HL-60 (cell line): Measurements from ENCODE around the gene OR10P1.
"Not testable (repeated sequence)": the region's sequence is repeated elsewhere in the genome, so short reads cannot be mapped to it uniquely, and the experiment has no call there.

Source experiments
- DNase-seq, 2 experiments: peaks; one replicate each; pipeline ENCODE4 v3.0.0-alpha.2; 2010 to 2020; ENCODE audit warnings: low read depth in 1 of 2, low spot score in 1 of 2
- H3K27ac ChIP-seq: fragments of 250-450 bp; sonication (Bioruptor Pico); replicated peaks from 2 replicates; pipeline ENCODE4 v1.5.1; 2020; ENCODE audit warnings: mild to moderate bottlenecking, moderate library complexity
- H3K27me3 ChIP-seq: fragments of 250-450 bp; sonication (Bioruptor Pico); 2 replicates; pipeline ENCODE4 v1.5.1; 2021; ENCODE audit warnings: mild to moderate bottlenecking, moderate library complexity; ENCODE audit not compliant: insufficient read depth, poor library complexity, severe bottlenecking
- H3K4me3 ChIP-seq: replicated peaks from 2 replicates; pipeline ENCODE4 v1.5.1; 2011; ENCODE audit warnings: mild to moderate bottlenecking, control low read depth, low read length; ENCODE audit not compliant: insufficient read depth
- GABPA ChIP-seq: IDR thresholded peaks from 2 replicates; pipeline ENCODE4 v1.6.1; 2012; ENCODE audit warnings: low read depth
- POLR2AphosphoS5 ChIP-seq: IDR thresholded peaks from 2 replicates; pipeline ENCODE4 v1.6.1; 2012; ENCODE audit warnings: low read depth
- SPI1 ChIP-seq: IDR thresholded peaks from 2 replicates; pipeline ENCODE4 v1.6.1; 2012; ENCODE audit warnings: low read depth, mild to moderate bottlenecking, borderline replicate concordance
- TF ChIP-seq, protein P1 (sequence below): IDR thresholded peaks from 2 replicates; pipeline ENCODE4 v1.6.1; 2012; ENCODE audit warnings: low read depth; ENCODE audit not compliant: insufficient replicate concordance
- TF ChIP-seq, protein P2 (sequence below): IDR thresholded peaks from one replicate; pipeline ENCODE4 v1.5.1; 2011; ENCODE audit warnings: low read length, control low read depth, inconsistent platforms; ENCODE audit not compliant: insufficient read depth

Gene OR10P1

DNA sequence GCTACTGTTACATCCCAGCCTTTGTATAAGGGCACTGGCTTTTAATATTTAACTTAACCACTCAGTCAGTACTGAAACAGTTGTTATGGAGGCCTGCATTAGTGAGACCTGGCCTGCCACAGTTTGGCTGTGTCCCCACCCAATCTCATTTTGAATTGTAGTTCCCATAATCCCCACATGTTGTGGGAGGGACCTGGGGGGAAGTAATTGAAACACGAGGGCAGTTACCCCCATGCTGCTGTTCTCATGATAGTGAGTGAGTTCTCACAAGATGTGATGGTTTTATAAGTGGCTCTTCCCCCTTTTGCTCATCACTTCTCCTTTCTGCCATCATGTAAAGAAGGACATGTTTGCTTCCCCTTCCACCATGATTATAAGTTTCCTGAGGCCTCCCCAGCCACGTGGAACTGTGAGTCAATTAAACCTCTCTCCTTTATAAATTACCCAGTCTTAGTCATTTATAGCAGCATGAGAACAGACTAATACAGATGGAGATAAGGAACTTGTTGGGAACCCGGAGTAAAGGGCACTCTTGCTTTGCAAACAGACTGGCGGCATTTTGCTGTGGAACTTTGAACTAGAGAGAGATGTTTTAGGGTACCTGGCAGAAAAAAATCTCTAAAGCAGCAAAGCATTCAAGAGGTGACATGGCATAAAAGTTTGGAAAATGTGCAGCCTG lies 14.1 kb downstream of the OR10P1 start:
- not testable (repeated sequence) for H3K4me3 ChIP-seq, H3K27me3 ChIP-seq
- peak overlapping the region; percentile 69 for H3K27ac ChIP-seq
- TF ChIP-seq SPI1: peak; percentile 96
- DNase-seq: peak; percentile 58 to 71

DNA sequence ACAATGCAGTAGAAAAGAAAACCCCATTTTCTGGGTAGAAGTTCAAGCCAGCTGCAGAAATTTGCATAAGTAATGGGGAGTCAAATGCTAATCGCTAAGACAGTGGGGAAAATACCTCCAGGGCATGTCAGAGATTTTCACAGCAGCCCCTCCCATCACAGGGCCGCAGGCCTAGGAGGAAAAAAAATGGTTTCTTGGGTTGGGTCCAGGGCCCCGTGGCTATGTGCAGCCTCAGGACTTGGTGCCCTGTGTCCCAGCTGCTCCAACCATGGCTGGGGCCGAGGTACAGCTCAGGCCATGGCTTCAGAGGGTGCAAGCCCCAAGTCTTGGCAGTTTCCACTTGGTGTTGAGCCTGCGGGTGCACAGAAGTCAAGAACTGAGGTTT lies 14.6 kb downstream of the OR10P1 start:
- DNase-seq: no peak
- H3K27ac ChIP-seq: peak overlapping the region; percentile 69
- H3K27me3 ChIP-seq: no peaks in the 10 kb centered on the region
- no peak overlapping the region for H3K4me3 ChIP-seq
- TF ChIP-seq POLR2AphosphoS5 (no peak), GABPA (no peak)
- TF ChIP-seq, protein P1, sequence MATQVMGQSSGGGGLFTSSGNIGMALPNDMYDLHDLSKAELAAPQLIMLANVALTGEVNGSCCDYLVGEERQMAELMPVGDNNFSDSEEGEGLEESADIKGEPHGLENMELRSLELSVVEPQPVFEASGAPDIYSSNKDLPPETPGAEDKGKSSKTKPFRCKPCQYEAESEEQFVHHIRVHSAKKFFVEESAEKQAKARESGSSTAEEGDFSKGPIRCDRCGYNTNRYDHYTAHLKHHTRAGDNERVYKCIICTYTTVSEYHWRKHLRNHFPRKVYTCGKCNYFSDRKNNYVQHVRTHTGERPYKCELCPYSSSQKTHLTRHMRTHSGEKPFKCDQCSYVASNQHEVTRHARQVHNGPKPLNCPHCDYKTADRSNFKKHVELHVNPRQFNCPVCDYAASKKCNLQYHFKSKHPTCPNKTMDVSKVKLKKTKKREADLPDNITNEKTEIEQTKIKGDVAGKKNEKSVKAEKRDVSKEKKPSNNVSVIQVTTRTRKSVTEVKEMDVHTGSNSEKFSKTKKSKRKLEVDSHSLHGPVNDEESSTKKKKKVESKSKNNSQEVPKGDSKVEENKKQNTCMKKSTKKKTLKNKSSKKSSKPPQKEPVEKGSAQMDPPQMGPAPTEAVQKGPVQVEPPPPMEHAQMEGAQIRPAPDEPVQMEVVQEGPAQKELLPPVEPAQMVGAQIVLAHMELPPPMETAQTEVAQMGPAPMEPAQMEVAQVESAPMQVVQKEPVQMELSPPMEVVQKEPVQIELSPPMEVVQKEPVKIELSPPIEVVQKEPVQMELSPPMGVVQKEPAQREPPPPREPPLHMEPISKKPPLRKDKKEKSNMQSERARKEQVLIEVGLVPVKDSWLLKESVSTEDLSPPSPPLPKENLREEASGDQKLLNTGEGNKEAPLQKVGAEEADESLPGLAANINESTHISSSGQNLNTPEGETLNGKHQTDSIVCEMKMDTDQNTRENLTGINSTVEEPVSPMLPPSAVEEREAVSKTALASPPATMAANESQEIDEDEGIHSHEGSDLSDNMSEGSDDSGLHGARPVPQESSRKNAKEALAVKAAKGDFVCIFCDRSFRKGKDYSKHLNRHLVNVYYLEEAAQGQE: no peak
- TF ChIP-seq, protein P2, sequence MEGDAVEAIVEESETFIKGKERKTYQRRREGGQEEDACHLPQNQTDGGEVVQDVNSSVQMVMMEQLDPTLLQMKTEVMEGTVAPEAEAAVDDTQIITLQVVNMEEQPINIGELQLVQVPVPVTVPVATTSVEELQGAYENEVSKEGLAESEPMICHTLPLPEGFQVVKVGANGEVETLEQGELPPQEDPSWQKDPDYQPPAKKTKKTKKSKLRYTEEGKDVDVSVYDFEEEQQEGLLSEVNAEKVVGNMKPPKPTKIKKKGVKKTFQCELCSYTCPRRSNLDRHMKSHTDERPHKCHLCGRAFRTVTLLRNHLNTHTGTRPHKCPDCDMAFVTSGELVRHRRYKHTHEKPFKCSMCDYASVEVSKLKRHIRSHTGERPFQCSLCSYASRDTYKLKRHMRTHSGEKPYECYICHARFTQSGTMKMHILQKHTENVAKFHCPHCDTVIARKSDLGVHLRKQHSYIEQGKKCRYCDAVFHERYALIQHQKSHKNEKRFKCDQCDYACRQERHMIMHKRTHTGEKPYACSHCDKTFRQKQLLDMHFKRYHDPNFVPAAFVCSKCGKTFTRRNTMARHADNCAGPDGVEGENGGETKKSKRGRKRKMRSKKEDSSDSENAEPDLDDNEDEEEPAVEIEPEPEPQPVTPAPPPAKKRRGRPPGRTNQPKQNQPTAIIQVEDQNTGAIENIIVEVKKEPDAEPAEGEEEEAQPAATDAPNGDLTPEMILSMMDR: no peak

DNA sequence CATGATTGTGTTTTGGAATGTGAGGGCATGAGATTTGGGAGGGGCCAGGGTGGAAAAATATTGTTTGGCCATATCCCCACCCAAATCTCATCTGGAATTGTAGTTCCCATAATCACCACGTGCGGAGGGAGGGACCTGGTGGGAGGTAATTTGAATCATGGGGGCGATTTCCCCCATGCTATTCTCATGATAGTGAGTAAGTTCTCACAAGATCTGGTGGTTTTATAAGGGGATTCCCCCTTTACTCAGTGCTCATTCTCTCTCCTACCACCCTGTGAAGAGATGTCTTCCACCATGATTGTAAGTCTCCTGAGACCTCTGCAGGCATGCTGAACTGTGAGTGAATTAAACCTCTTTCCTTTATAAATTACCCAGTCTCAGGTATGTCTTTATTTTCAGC lies 15.7 kb downstream of the OR10P1 start:
- Histone ChIP-seq H3K27ac (no peak overlapping the region), H3K4me3 (no peak overlapping the region), H3K27me3 (no peaks in the 10 kb centered on the region)
- DNase-seq: no peak
- TF ChIP-seq, protein P2: no peak
- no peak for TF ChIP-seq GABPA
- no peak for TF ChIP-seq SPI1
- TF ChIP-seq POLR2AphosphoS5: no peak
- TF ChIP-seq, protein P1: no peak

DNA sequence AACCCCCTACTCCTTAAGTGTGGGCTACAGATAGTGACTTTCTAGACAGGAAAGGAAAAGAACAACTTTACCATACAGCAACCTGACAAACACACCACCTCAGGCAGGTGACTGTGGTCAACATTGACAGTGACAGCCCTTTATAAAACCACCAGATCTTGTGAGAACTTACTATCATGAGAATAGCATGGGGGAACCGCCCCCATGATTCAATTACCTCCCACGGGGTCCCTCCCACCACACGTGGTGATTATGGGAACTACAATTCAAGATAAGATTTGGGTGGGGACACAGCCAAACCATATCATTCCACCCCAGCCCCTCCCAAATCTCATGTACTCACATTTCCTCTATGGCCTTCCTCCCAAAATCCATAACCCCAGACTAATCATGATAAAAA lies 16.3 kb downstream of the OR10P1 start:
- TF ChIP-seq, protein P1: no peak
- TF ChIP-seq, protein P2: no peak
- TF ChIP-seq SPI1 (no peak), GABPA (no peak), POLR2AphosphoS5 (no peak)
- H3K27me3 ChIP-seq: no peaks in the 10 kb centered on the region
- no peak overlapping the region for H3K27ac ChIP-seq
- DNase-seq: no peak
- H3K4me3 ChIP-seq: no peak overlapping the region
